Measurements from ENCODE around the gene SLC35D3.

DNA sequence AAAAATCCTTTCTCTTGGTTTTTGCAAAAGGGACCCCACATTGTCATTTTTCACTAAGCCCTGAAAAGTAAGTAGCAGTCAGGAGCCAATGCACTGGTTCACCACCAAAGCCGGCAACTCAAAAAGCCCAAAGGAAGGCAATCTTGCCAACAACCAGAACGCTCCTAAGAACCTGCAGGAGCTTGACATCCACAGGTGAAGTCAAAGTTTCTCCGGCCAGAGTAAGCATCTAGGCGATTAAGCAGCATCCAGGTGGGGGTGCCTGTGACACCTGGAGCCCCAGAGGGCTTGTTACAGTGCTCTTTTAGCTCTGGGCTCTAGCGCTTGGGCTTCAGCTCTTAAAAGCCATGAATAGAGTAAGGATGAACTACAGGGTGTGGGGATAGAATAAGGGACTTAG lies 36.1 kb downstream of the SLC35D3 start:
- TF ChIP-seq, protein P1, sequence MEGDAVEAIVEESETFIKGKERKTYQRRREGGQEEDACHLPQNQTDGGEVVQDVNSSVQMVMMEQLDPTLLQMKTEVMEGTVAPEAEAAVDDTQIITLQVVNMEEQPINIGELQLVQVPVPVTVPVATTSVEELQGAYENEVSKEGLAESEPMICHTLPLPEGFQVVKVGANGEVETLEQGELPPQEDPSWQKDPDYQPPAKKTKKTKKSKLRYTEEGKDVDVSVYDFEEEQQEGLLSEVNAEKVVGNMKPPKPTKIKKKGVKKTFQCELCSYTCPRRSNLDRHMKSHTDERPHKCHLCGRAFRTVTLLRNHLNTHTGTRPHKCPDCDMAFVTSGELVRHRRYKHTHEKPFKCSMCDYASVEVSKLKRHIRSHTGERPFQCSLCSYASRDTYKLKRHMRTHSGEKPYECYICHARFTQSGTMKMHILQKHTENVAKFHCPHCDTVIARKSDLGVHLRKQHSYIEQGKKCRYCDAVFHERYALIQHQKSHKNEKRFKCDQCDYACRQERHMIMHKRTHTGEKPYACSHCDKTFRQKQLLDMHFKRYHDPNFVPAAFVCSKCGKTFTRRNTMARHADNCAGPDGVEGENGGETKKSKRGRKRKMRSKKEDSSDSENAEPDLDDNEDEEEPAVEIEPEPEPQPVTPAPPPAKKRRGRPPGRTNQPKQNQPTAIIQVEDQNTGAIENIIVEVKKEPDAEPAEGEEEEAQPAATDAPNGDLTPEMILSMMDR (IDR thresholded peaks at IDR 0.05 in 2 of 3, conservative IDR thresholded peaks at IDR 0.05 in 1 of 3; ENCODE audit: borderline replicate concordance in 1 of 3, insufficient read depth in 1 of 3, low read depth in 2 of 3, low read length in 2 of 3), result no peak
- TF ChIP-seq, protein P2, sequence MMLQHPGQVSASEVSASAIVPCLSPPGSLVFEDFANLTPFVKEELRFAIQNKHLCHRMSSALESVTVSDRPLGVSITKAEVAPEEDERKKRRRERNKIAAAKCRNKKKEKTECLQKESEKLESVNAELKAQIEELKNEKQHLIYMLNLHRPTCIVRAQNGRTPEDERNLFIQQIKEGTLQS (IDR thresholded peaks at IDR 0.05), result no peak
- no peak for TF ChIP-seq MAX (IDR thresholded peaks at IDR 0.05)
- no peak for TF ChIP-seq POLR2AphosphoS5 (IDR thresholded peaks at IDR 0.05; ENCODE audit: low read depth, low read length)
- no peak for TF ChIP-seq POLR2A (IDR thresholded peaks at IDR 0.05; ENCODE audit: borderline replicate concordance, extremely low read depth, insufficient read depth, insufficient read length)
- TF ChIP-seq RAD21 (IDR thresholded peaks at IDR 0.05; ENCODE audit: low read depth), result no peak
- TF ChIP-seq CEBPB (IDR thresholded peaks at IDR 0.05; ENCODE audit: low read depth), result no peak
- no peak for TF ChIP-seq SIN3A (IDR thresholded peaks at IDR 0.05; ENCODE audit: low read depth)
- no peak for TF ChIP-seq EZH2 (IDR thresholded peaks at IDR 0.05)
- no peak for TF ChIP-seq SRF (IDR thresholded peaks at IDR 0.05; ENCODE audit: low read depth)

Measured in HCT116 (cell line).